MG63 (cell line): ENCODE data around the gene IL12RB2. TPM values are rescaled to one million over a fixed set of nuclear protein-coding genes. Genes with fewer than 3 reads are reported as not detected.

ENCODE experiments used
- total RNA-seq: library from RNA; depleted of rRNA; stranded (reverse); fragments of >200 nt; shearing (Covaris generic); gene quantifications from 2 replicates; pipeline ENCODE4 v1.2.3, GENCODE V29; 2014; ENCODE audit warnings: low replicate concordance; rRNA removed

IL12RB2 gene
- total RNA-seq, 1 experiment from 2014 or later, result not detected

Other genes with a start within 250 kb of the IL12RB2 start
- not detected in 2 replicates for gene C1orf141, start 172.9 kb upstream of the IL12RB2 start, total RNA-seq
- gene IL23R, start 141.4 kb upstream of the IL12RB2 start, total RNA-seq, result not detected in 2 replicates
- 378 and 639 TPM in 2 replicates for gene SERBP1, start 122.5 kb downstream of the IL12RB2 start, total RNA-seq